GM06990 (cell line): ENCODE results near the gene GABRB1.

Experiments used
- DNase-seq: peaks from one replicate; pipeline ENCODE4 v3.0.0-alpha.2; 2011; ENCODE audit not compliant: insufficient read length; ENCODE audit errors: extremely low read depth
- H3K27me3 ChIP-seq: replicated peaks from 2 replicates; pipeline ENCODE4 v1.6.0; 2011; ENCODE audit warnings: low read length; ENCODE audit not compliant: control insufficient read depth, insufficient read depth
- H3K36me3 ChIP-seq: 2 replicates; pipeline ENCODE4 v1.5.1; 2011; ENCODE audit warnings: low read length; ENCODE audit not compliant: control insufficient read depth, insufficient read depth
- H3K4me3 ChIP-seq: replicated peaks from 2 replicates; pipeline ENCODE4 v1.5.1; 2011; ENCODE audit warnings: low read depth, mild to moderate bottlenecking, control low read depth, low read length
- TF ChIP-seq, protein P1 (sequence below): IDR thresholded peaks from 2 replicates; pipeline ENCODE4 v1.5.1; 2011; ENCODE audit warnings: low read length, control low read depth, mild to moderate bottlenecking, inconsistent platforms; ENCODE audit not compliant: insufficient read depth, poor library complexity, severe bottlenecking

Gene GABRB1

DNA sequence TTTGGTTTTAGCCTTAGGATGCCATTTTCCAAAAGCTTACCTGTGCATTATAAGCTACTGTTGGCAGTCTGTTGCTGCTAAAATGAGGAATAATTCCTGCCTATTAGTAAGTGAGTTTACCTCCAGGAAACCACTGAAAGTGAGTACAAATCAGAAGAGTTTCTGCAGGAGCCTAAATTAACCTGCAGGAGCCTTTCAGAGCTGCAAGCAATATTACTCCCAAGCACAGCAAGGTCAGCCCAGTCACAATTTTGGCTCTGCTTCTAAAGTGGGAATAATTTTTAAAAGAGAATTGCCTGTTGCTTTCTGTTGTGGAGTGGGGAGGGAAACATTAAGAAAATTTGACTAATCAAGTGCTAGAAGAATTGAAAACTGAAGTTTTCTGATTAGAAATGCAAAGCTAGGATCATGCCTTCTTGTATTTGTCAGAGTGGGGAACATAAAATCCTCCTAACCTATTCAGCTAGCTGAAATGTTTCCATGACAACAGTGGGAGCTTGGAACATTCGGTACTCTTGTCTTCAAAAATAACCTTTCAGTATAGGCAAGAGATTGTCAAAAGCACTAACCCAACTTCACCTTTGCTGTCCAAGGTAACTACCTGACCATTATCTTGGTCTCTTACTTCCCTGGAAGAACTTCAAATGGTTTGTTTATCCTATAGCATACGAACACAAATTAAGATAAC lies 239.0 kb downstream of the GABRB1 start:
- TF ChIP-seq, protein P1, sequence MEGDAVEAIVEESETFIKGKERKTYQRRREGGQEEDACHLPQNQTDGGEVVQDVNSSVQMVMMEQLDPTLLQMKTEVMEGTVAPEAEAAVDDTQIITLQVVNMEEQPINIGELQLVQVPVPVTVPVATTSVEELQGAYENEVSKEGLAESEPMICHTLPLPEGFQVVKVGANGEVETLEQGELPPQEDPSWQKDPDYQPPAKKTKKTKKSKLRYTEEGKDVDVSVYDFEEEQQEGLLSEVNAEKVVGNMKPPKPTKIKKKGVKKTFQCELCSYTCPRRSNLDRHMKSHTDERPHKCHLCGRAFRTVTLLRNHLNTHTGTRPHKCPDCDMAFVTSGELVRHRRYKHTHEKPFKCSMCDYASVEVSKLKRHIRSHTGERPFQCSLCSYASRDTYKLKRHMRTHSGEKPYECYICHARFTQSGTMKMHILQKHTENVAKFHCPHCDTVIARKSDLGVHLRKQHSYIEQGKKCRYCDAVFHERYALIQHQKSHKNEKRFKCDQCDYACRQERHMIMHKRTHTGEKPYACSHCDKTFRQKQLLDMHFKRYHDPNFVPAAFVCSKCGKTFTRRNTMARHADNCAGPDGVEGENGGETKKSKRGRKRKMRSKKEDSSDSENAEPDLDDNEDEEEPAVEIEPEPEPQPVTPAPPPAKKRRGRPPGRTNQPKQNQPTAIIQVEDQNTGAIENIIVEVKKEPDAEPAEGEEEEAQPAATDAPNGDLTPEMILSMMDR, result no peak
- DNase-seq, result no peak
- Histone ChIP-seq H3K4me3 (no peak overlapping the region), H3K36me3 (no peaks in the 10 kb centered on the region), H3K27me3 (no peaks in the 10 kb centered on the region)

DNA sequence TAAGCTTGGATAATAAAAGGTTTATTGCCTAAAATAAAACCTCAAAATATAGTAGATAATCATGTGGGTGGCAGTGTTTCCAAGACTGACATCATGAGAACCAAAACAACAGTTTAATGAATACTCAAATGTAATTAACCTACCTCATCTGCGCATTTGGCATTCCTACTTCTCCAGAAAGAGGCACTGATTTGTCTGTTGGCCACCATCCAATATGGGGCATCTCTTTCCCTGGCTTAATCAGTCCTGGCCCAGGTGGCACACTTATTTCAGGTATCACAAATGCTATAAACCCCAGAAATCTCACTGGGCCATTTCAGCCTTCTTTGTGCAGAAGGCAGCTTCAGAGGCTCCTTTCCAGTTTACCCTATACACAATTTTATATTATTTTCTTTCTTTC lies 239.9 kb downstream of the GABRB1 start:
- DNase-seq, result no peak

DNA sequence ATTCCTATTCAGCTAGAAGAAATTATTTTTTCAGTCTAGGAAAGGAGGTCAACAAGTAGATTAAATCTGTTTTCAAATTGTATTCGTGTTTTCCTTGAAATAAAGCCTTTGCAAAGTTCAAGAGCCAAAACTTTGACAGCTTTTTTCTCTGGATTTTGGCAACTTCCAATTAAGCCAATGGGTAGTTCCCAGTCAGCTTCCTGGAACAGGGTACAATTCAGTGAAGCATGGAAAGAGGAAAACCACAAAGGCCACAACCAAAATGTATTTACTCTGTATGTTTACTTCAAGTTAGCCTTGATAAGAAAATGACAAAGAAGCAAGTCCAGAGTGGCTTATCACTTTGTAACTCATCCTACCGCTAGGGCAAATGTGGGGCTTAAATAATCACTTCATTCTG lies 243.5 kb downstream of the GABRB1 start:
- TF ChIP-seq, protein P1, result no peak
- no peaks in the 10 kb centered on the region for H3K27me3 ChIP-seq
- H3K4me3 ChIP-seq, result no peak overlapping the region
- DNase-seq, result no peak
- H3K36me3 ChIP-seq, result no peaks in the 10 kb centered on the region

More for the DNA sequence above, 239.9 kb downstream of the GABRB1 start:
- Histone ChIP-seq H3K4me3 (no peak overlapping the region), H3K36me3 (no peaks in the 10 kb centered on the region), H3K27me3 (no peaks in the 10 kb centered on the region)
- TF ChIP-seq, protein P1, result no peak

DNA sequence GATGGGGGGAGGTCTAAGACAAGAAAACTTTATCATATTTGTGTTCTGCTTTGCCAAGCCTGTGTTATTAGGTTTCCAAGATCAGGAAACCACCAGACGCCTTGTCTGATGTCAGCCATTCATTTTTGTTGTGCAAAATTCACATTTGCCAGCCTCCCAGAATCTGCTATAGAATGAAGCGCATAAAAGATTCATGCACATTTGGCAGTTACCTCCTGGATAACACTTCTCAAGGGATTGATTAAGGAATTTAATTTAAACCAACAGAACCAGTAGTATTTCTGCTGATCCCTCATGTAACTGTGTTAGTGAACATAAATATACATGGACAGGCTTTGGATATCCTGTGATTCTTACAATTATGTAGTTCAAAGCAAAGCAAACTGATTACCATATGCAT lies 244.2 kb downstream of the GABRB1 start:
- no peak overlapping the region for H3K4me3 ChIP-seq
- no peak for DNase-seq
- TF ChIP-seq, protein P1, result no peak
- H3K27me3 ChIP-seq, result no peaks in the 10 kb centered on the region
- no peaks in the 10 kb centered on the region for H3K36me3 ChIP-seq

DNA sequence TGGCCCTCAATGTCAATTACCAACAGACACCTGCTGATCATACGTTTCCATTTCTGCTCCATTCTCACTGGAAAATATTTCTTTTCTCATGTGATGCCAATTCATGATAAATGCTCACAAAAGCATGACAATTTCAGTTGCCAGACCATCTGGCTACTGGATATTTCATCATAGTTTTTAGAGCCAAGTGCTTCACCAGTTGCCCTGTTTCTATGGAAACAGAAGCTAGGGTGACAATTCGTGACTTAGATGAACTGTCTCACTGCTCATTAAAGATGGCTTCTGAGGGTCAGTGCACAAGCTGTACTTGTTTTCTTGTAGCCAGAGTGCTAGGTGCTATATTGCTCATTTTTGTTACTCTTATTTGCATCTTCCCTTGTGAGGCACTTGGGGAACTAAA lies 247.3 kb downstream of the GABRB1 start:
- Histone ChIP-seq H3K27me3 (no peaks in the 10 kb centered on the region), H3K4me3 (no peak overlapping the region), H3K36me3 (no peaks in the 10 kb centered on the region)
- TF ChIP-seq, protein P1, result no peak
- DNase-seq, result no peak

DNA sequence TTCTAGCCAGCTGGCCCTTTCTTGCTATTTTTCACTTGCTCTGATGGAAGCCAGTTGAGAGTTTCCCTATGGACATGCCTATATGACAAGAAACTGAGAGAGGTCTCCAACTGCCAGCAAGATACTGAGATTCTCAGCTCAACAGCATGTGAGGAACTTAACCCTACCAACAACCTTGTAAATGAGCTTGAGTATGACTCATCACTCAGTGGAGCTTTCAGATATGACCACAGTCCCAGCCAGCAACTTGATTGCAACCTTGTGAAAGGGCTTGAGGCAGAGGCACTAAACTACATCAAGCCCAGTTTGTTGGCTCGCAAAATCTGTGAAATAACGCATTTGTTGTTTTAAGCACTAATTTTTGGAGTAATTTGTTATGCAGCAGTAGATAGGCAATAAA lies 256.4 kb downstream of the GABRB1 start:
- no peak for DNase-seq

More for the DNA sequence above, 256.4 kb downstream of the GABRB1 start:
- TF ChIP-seq, protein P1, result no peak
- H3K36me3 ChIP-seq, result no peaks in the 10 kb centered on the region
- H3K4me3 ChIP-seq, result no peak overlapping the region
- H3K27me3 ChIP-seq, result no peaks in the 10 kb centered on the region
